Measurements from ENCODE around the gene DNAJB11. TPM values are rescaled to one million over a fixed set of nuclear protein-coding genes. Genes with fewer than 3 reads are reported as not detected.

Gene DNAJB11
- total and polyA plus RNA-seq, 2 donors (not counting 1 experiment from before 2014, with no cell fraction given), result 17.9 to 27.7 TPM

DNA sequence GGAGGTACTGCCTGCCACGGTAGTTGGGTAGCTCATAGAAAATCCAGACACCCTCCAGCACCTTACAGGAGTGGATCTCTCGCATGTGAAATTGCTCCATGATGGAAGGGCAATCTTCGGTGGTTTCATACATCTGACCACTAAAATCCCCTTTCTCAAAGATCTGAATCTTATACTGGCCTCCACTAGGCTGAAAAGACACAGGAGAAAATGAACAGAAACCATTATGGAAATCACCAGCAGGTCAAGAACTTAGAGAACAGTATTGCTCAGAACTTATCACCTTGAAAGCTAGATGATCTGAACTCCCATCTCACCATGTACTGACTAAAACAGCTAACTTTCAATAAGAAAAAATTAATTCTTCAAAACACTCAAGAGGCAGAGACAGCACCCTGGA is 31.7 kb upstream of the DNAJB11 start:
- Mint-ChIP-seq H3K27ac (no peak overlapping the region), H3K27me3 (no peaks in the 10 kb centered on the region), H3K9me3 (ENCODE audit: insufficient read depth) (no peaks in the 10 kb centered on the region), H3K4me1 (peaks cover 40% of the 10 kb centered on the region), H3K4me3 (no peak overlapping the region)
- no peaks in the 10 kb centered on the region for H3K79me2 ChIP-seq (ENCODE audit: control insufficient read depth, insufficient read depth, low read length)
- ChIA-PET CTCF (interaction anchor here (0.8 to 13.9 kb wide), 25 partner anchors 9 to 595 kb away, joined by 3 to 559 read pairs (median 13); partner anchors contain the start of gene DNAJB11), POLR2A (interaction anchor here (0.6 to 1.9 kb wide), 3 partner anchors 280 to 431 kb away, joined by 3 to 7 read pairs (median 5); no protein-coding TSS in a partner anchor)
- no peak for TF ChIP-seq EZH2 (IDR thresholded peaks at IDR 0.05; ENCODE audit: borderline replicate concordance, insufficient read depth, low read depth, low read length, poor library complexity, severe bottlenecking)
- TF ChIP-seq, protein P1, sequence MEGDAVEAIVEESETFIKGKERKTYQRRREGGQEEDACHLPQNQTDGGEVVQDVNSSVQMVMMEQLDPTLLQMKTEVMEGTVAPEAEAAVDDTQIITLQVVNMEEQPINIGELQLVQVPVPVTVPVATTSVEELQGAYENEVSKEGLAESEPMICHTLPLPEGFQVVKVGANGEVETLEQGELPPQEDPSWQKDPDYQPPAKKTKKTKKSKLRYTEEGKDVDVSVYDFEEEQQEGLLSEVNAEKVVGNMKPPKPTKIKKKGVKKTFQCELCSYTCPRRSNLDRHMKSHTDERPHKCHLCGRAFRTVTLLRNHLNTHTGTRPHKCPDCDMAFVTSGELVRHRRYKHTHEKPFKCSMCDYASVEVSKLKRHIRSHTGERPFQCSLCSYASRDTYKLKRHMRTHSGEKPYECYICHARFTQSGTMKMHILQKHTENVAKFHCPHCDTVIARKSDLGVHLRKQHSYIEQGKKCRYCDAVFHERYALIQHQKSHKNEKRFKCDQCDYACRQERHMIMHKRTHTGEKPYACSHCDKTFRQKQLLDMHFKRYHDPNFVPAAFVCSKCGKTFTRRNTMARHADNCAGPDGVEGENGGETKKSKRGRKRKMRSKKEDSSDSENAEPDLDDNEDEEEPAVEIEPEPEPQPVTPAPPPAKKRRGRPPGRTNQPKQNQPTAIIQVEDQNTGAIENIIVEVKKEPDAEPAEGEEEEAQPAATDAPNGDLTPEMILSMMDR (IDR thresholded peaks at IDR 0.05), result no peak
- intact Hi-C loops (cut with micrococcal nuclease), result no loop called here
- no peak overlapping the region for H3K27ac ChIP-seq (ENCODE audit: low read length in 2 of 2)
- H3K9ac ChIP-seq (ENCODE audit: low read length), result no peak overlapping the region
- 89% methylated on average over 3 of the region's 3 CpGs for WGBS (ENCODE audit: insufficient coverage)
- H3K4me2 ChIP-seq (replicated peaks; ENCODE audit: low read depth, low read length, poor library complexity, severe bottlenecking), result no peak overlapping the region
- H4K20me1 ChIP-seq (ENCODE audit: control insufficient read depth, insufficient read depth, low read length, poor library complexity, severe bottlenecking), result no peaks in the 10 kb centered on the region
- peaks cover 0 to 6% of the 10 kb centered on the region in 2 experiments for H3K36me3 ChIP-seq (replicated peaks in 1 of 2; ENCODE audit: control extremely low read depth in 1 of 2, control insufficient read depth in 1 of 2, extremely low read depth in 1 of 2, insufficient read depth in 2 of 2, low read length in 1 of 2)
- DNase-seq (no peak), ATAC-seq (ENCODE audit: low read depth) (no peak)
- peaks cover 0 to 11% (median 5%) of the 10 kb centered on the region in 4 experiments for H3K27me3 ChIP-seq (replicated peaks in 1 of 4; ENCODE audit: control extremely low read depth in 1 of 4, control insufficient read depth in 3 of 4, insufficient read depth in 4 of 4, low read length in 3 of 4)
- H3K9me3 ChIP-seq (ENCODE audit: control extremely low read depth in 1 of 3, control insufficient read depth in 2 of 3, insufficient read depth in 1 of 3, low read length in 2 of 3), result no peaks in the 10 kb centered on the region
- peaks cover 22 to 32% of the 10 kb centered on the region in 2 donors for H3K4me1 ChIP-seq (ENCODE audit: control insufficient read depth in 2 of 2, insufficient read depth in 2 of 2, low read length in 2 of 2)
- H3K4me3 ChIP-seq (ENCODE audit: control extremely low read depth in 1 of 5, extremely low read depth in 1 of 5, insufficient read depth in 1 of 5, low read depth in 2 of 5, low read length in 4 of 5), result no peak overlapping the region
- no peak overlapping the region for H2AFZ ChIP-seq (ENCODE audit: insufficient read depth, low read depth, low read length, poor library complexity, severe bottlenecking)

DNA sequence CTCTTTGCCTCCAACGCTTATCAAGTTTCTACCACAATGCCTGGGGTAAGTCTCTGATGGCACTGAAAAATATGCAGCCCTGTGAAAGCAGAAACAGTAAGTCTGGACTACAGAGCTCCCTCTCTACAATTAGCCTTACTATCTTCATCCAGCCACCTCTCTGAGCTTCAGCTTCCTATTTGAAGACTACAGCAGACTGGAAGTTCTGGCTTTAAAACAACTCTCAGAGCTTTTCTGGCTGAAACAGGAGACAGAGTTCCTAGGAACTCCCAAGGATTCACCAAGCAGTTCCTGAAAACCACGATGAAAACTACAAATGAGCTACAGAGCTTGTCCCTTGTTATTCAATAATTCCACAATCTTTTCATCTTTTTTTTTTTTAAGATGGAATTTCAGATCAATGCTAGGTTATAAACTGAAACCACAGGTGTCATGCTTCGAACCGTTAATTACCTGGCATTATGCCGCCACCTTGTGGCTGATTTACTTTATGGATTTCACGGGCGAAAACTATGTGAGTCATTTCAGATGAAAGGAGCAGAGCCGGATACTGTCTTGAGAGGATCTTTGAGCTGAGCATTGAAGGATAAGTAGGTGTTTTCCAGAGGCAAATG is 30.2 kb upstream of the DNAJB11 start:
- TF ChIP-seq EZH2 (IDR thresholded peaks at IDR 0.05; ENCODE audit: borderline replicate concordance, insufficient read depth, low read depth, low read length, poor library complexity, severe bottlenecking), result no peak
- TF ChIP-seq, protein P1 (IDR thresholded peaks at IDR 0.05), result peak; percentile 82
- Histone ChIP-seq H3K9ac (ENCODE audit: low read length) (no peak overlapping the region), H4K20me1 (ENCODE audit: control insufficient read depth, insufficient read depth, low read length, poor library complexity, severe bottlenecking) (no peaks in the 10 kb centered on the region), H3K9me3 (ENCODE audit: control extremely low read depth in 1 of 3, control insufficient read depth in 2 of 3, insufficient read depth in 1 of 3, low read length in 2 of 3) (no peaks in the 10 kb centered on the region), H3K79me2 (ENCODE audit: control insufficient read depth, insufficient read depth, low read length) (no peaks in the 10 kb centered on the region), H2AFZ (ENCODE audit: insufficient read depth, low read depth, low read length, poor library complexity, severe bottlenecking) (no peak overlapping the region), H3K4me1 (ENCODE audit: control insufficient read depth in 2 of 2, insufficient read depth in 2 of 2, low read length in 2 of 2) (peaks cover 8 to 19% of the 10 kb centered on the region in 2 donors), H3K36me3 (replicated peaks in 1 of 2; ENCODE audit: control extremely low read depth in 1 of 2, control insufficient read depth in 1 of 2, extremely low read depth in 1 of 2, insufficient read depth in 2 of 2, low read length in 1 of 2) (peaks cover 0 to 6% of the 10 kb centered on the region in 2 experiments), H3K4me2 (replicated peaks; ENCODE audit: low read depth, low read length, poor library complexity, severe bottlenecking) (peak overlapping the region; percentile 43), H3K27me3 (replicated peaks in 1 of 4; ENCODE audit: control extremely low read depth in 1 of 4, control insufficient read depth in 3 of 4, insufficient read depth in 4 of 4, low read length in 3 of 4) (peaks cover 0 to 11% (median 5%) of the 10 kb centered on the region in 4 experiments), H3K4me3 (ENCODE audit: control extremely low read depth in 1 of 5, extremely low read depth in 1 of 5, insufficient read depth in 1 of 5, low read depth in 2 of 5, low read length in 4 of 5) (peak overlapping the region in 1 of 5 experiments; percentile 23), H3K27ac (ENCODE audit: low read length in 2 of 2) (no peak overlapping the region)
- DNase-seq, result peak; percentile 89
- ChIA-PET CTCF (interaction anchor here (0.5 to 13.9 kb wide), 96 partner anchors 8 to 1191 kb away, joined by 3 to 559 read pairs (median 4); partner anchors contain the start of genes DGKG, DNAJB11 and TBCCD1), POLR2A (interaction anchor here (0.5 to 1.3 kb wide), 5 partner anchors 15 to 952 kb away, joined by 3 to 8 read pairs (median 3); no protein-coding TSS in a partner anchor)
- peak; percentile 84 for ATAC-seq (ENCODE audit: low read depth)
- peaks cover 25% of the 10 kb centered on the region for H3K4me1 Mint-ChIP-seq
- intact Hi-C loops (cut with micrococcal nuclease), result loop anchor here (1.0 to 10.0 kb wide), 7 partner anchors 178 to 876 kb away; partner anchors contain the start of gene DGKG
- no peaks in the 10 kb centered on the region for H3K9me3 Mint-ChIP-seq (ENCODE audit: insufficient read depth)
- H3K27ac Mint-ChIP-seq, result no peak overlapping the region
- no peak overlapping the region for H3K4me3 Mint-ChIP-seq
- H3K27me3 Mint-ChIP-seq, result no peaks in the 10 kb centered on the region
- WGBS (ENCODE audit: insufficient coverage), result 12% methylated on average over 8 of the region's 8 CpGs

Data from B cell (primary cell).